Prostate gland (tissue), 2 donors: ENCODE results near the gene SQSTM1. TPM values are rescaled to one million over a fixed set of nuclear protein-coding genes. Genes with fewer than 3 reads are reported as not detected.

ENCODE experiments used
- DNase-seq: peaks from one replicate; pipeline ENCODE4 v3.0.0-alpha.2; 2019; ENCODE audit warnings: low spot score
- H3K27ac ChIP-seq, 2 donors: fragments of 200-600 bp; sonication (generic); 2 replicates each; pipeline ENCODE4 v1.5.1; 2017 to 2019
- H3K27me3 ChIP-seq: fragments of 200-600 bp; sonication (generic); replicated peaks from 2 replicates; pipeline ENCODE4 v1.5.1; 2019; ENCODE audit not compliant: insufficient read depth
- H3K36me3 ChIP-seq, 2 donors: fragments of 200-600 bp; sonication (generic); 1 replicate in 1 of 2; 2 replicates in 1 of 2; pipeline versions ENCODE4 v1.5.1 to v1.8.1; 2017 to 2019
- H3K4me1 ChIP-seq: fragments of 200-600 bp; sonication (generic); replicated peaks from 2 replicates; pipeline ENCODE4 v1.5.1; 2019
- H3K4me3 ChIP-seq, 2 donors: fragments of 200-600 bp; sonication (generic); 2 replicates each; pipeline ENCODE4 v1.5.1; 2017 to 2019
- H3K9me3 ChIP-seq: fragments of 200-600 bp; sonication (generic); 2 replicates; pipeline ENCODE4 v1.5.1; 2017
- CTCF ChIP-seq, 4 experiments: fragments of 200-600 bp in 2 of 4; fragments of 450-650 bp in 2 of 4; sonication (generic) in 2 of 4; IDR thresholded peaks; 1 replicate in 3 of 4; 2 replicates in 1 of 4; pipeline ENCODE4 v1.5.1; 2016 to 2019; ENCODE audit warnings: antibody characterized with exemption in 4 of 4, mild to moderate bottlenecking in 2 of 4, moderate library complexity in 2 of 4
- POLR2A ChIP-seq: fragments of 450-650 bp; IDR thresholded peaks from one replicate; pipeline ENCODE4 v1.6.1; 2016; ENCODE audit warnings: antibody characterized with exemption, mild to moderate bottlenecking
- POLR2AphosphoS5 ChIP-seq: sonication (generic); formaldehyde crosslinking; IDR thresholded peaks from one replicate; pipeline ENCODE4 v1.6.1; 2017; ENCODE audit warnings: antibody characterized with exemption
- WGBS: methylation state at CpG from one replicate; pipeline ENCODE4 v1.1.5; 2018; 5-methylcytosine and 5-hydroxymethylcytosine counted together
- intact Hi-C: fragments of 100-400 bp; cut with DNase I; formaldehyde crosslinking; loops from one replicate; pipeline ENCODE4 v1.14.2; 2022
- total RNA-seq, 2 donors: library from RNA; depleted of rRNA; stranded (reverse); fragments of >200 nt; gene quantifications; one replicate each; pipeline ENCODE4 v1.1.0, GENCODE V29; 2016

Gene SQSTM1
- total RNA-seq, 2 donors from 2014 or later: 377 to 527 TPM

GRCh38 chr5:179794171-179794570, 26.5 kb upstream of the SQSTM1 start:
- intact Hi-C loops: loop anchor here (2.0 kb wide), 1 partner anchor 135 kb away; no protein-coding TSS in a partner anchor
- peak overlapping the region; percentile 20 to 94 for H3K27ac ChIP-seq
- peaks cover 10% of the 10 kb centered on the region in 2 donors for H3K36me3 ChIP-seq
- peaks cover 12% of the 10 kb centered on the region for H3K4me1 ChIP-seq
- H3K4me3 ChIP-seq: no peak overlapping the region
- no peaks in the 10 kb centered on the region for H3K9me3 ChIP-seq
- no peaks in the 10 kb centered on the region for H3K27me3 ChIP-seq
- WGBS: 49% methylated on average over 3 of the region's 3 CpGs
- TF ChIP-seq POLR2AphosphoS5: no peak
- no peak for DNase-seq

GRCh38 chr5:179794575-179794974, 26.1 kb upstream of the SQSTM1 start:
- TF ChIP-seq CTCF (IDR thresholded peaks at IDR 0.05) (no peak), POLR2A (no peak), POLR2AphosphoS5 (no peak)
- intact Hi-C loops: loop anchor here (2.0 kb wide), 1 partner anchor 136 kb away; no protein-coding TSS in a partner anchor
- WGBS: 96% methylated on average over 3 of the region's 3 CpGs
- DNase-seq: no peak
- Histone ChIP-seq H3K27me3 (no peaks in the 10 kb centered on the region), H3K36me3 (peaks cover 10 to 14% of the 10 kb centered on the region in 2 donors), H3K4me1 (peaks cover 12% of the 10 kb centered on the region), H3K9me3 (no peaks in the 10 kb centered on the region), H3K4me3 (no peak overlapping the region), H3K27ac (peak overlapping the region in 1 of 2 donors; percentile 94)

- no peak for DNase-seq
- 11% methylated on average over 41 of the region's 53 CpGs for WGBS
- peaks cover 12% of the 10 kb centered on the region for H3K4me1 ChIP-seq
These were observed 25.4 kb upstream of the SQSTM1 start for GRCh38 chr5:179795049-179795862.

GRCh38 chr5:179795863-179796833, 24.6 kb upstream of the SQSTM1 start:
- H3K27ac ChIP-seq: peak overlapping the region; percentile 94
- intact Hi-C loops: loop anchor here (2.0 to 5.0 kb wide), 2 partner anchors 34 to 137 kb away; no protein-coding TSS in a partner anchor
- H3K9me3 ChIP-seq: no peaks in the 10 kb centered on the region
- peaks cover 12% of the 10 kb centered on the region for H3K4me1 ChIP-seq
- H3K4me3 ChIP-seq: peak overlapping the region; percentile 44 to 57
- H3K36me3 ChIP-seq: peaks cover 15 to 22% of the 10 kb centered on the region in 2 donors
- no peaks in the 10 kb centered on the region for H3K27me3 ChIP-seq
- TF ChIP-seq POLR2A: peak; percentile 44
- TF ChIP-seq POLR2AphosphoS5: peak; percentile 54
- TF ChIP-seq CTCF (IDR thresholded peaks at IDR 0.05): peak; percentile 86 to 96 (median 92)
- peak; percentile 81 for DNase-seq
- 2% methylated on average over 91 of the region's 113 CpGs for WGBS

More at GRCh38 chr5:179795049-179795862, 25.4 kb upstream of the SQSTM1 start:
- H3K4me3 ChIP-seq: peak overlapping the region; percentile 44 to 57
- TF ChIP-seq POLR2AphosphoS5 (no peak), POLR2A (no peak), CTCF (IDR thresholded peaks at IDR 0.05) (no peak)
- peak overlapping the region; percentile 94 for H3K27ac ChIP-seq
- no peaks in the 10 kb centered on the region for H3K9me3 ChIP-seq
- H3K36me3 ChIP-seq: peaks cover 15 to 21% of the 10 kb centered on the region in 2 donors
- intact Hi-C loops: loop anchor here (2.0 to 5.0 kb wide), 2 partner anchors 33 to 136 kb away; no protein-coding TSS in a partner anchor
- H3K27me3 ChIP-seq: no peaks in the 10 kb centered on the region
